HepG2 (cell line): ENCODE measurements around the gene ZFPM1. TPM values are rescaled to one million over a fixed set of nuclear protein-coding genes. Genes with fewer than 3 reads are reported as not detected.
A peak's percentile ranks its signal among the peaks of the same experiment; 100 is the strongest.

Experiments
- AHR ChIP-seq: IDR thresholded peaks from 2 replicates; pipeline ENCODE4 v1.6.1; 2018; ENCODE audit warnings: missing genetic modification reagents, missing compliant biosample characterization
- BORCS8-MEF2B ChIP-seq: sonication (generic); formaldehyde crosslinking; IDR thresholded peaks from 2 replicates; pipeline ENCODE4 v1.8.0; 2022; ENCODE audit warnings: mild to moderate bottlenecking, missing genetic modification reagents
- DR1 ChIP-seq: sonication (generic); formaldehyde crosslinking; IDR thresholded peaks from 2 replicates; pipeline ENCODE4 v1.8.0; 2021; ENCODE audit warnings: mild to moderate bottlenecking, missing genetic modification reagents, inconsistent platforms
- FOXK2 ChIP-seq: fragments of 450-650 bp; IDR thresholded peaks from 2 replicates; pipeline ENCODE4 v1.6.1; 2016
- FOXP1 ChIP-seq, 2 experiments: fragments of 450-650 bp in 1 of 2; IDR thresholded peaks; 2 replicates each; pipeline ENCODE4 v1.6.1; 2017 to 2018; ENCODE audit warnings: antibody characterized with exemption in 1 of 2
- HHEX ChIP-seq: IDR thresholded peaks from 2 replicates; pipeline ENCODE4 v1.6.1; 2016; ENCODE audit warnings: control low read depth
- HOXD1 ChIP-seq: sonication (generic); formaldehyde crosslinking; IDR thresholded peaks from 2 replicates; pipeline ENCODE4 v1.5.0; 2020; ENCODE audit warnings: missing genetic modification reagents
- KMT2B ChIP-seq: IDR thresholded peaks from 2 replicates; pipeline ENCODE4 v1.6.1; 2016; ENCODE audit warnings: missing genetic modification reagents, missing compliant biosample characterization
- MED1 ChIP-seq: sonication (generic); formaldehyde crosslinking; IDR thresholded peaks from 2 replicates; pipeline ENCODE4 v1.4.0; 2020; ENCODE audit warnings: missing genetic modification reagents
- MED13 ChIP-seq: sonication (generic); formaldehyde crosslinking; IDR thresholded peaks from 2 replicates; pipeline ENCODE4 v1.5.0; 2020; ENCODE audit warnings: missing genetic modification reagents
- MTA3 ChIP-seq: sonication (generic); formaldehyde crosslinking; IDR thresholded peaks from 2 replicates; pipeline ENCODE4 v1.4.0; 2020; ENCODE audit warnings: missing genetic modification reagents
- NFRKB ChIP-seq: fragments of 450-650 bp; IDR thresholded peaks from 2 replicates; pipeline ENCODE4 v1.6.1; 2017
- RBAK ChIP-seq: sonication (generic); formaldehyde crosslinking; IDR thresholded peaks from 2 replicates; pipeline ENCODE4 v1.5.1; 2020; ENCODE audit warnings: mild to moderate bottlenecking, missing genetic modification reagents
- ZFY ChIP-seq: sonication (generic); formaldehyde crosslinking; IDR thresholded peaks from 2 replicates; pipeline ENCODE4 v1.4.0; 2020; ENCODE audit warnings: missing genetic modification reagents
- ZNF251 ChIP-seq: sonication (generic); formaldehyde crosslinking; IDR thresholded peaks from 2 replicates; pipeline ENCODE4 v1.9.0; 2021; ENCODE audit warnings: mild to moderate bottlenecking, missing genetic modification reagents
- ZNF3 ChIP-seq: IDR thresholded peaks from 2 replicates; pipeline ENCODE4 v1.7.0; 2017; ENCODE audit warnings: inconsistent platforms
- ZNF501 ChIP-seq: sonication (generic); formaldehyde crosslinking; IDR thresholded peaks from 2 replicates; pipeline ENCODE4 v1.5.1; 2020; ENCODE audit warnings: mild to moderate bottlenecking, moderate library complexity, missing genetic modification reagents
- ZSCAN22 ChIP-seq: sonication (generic); formaldehyde crosslinking; IDR thresholded peaks from 2 replicates; pipeline ENCODE4 v1.4.0; 2020; ENCODE audit warnings: mild to moderate bottlenecking, missing genetic modification reagents
- polyA plus RNA-seq, 8 experiments: library from polyadenylated mRNA; depleted of rRNA in 3 of 8; stranded (reverse) in 7 of 8; unstranded in 1 of 8; fragments of >200 nt; fragmentation: Illumina TruSeq in 4 of 8; extraction: Trizol in 4 of 8; gene quantifications; 2 replicates each; pipeline versions ENCODE4 v1.2.1 to v1.2.3, GENCODE V29; 2011 to 2016; ENCODE audit warnings: low read depth in 4 of 8, missing spikeins in 1 of 8, mixed read lengths in 1 of 8; ENCODE audit not compliant: insufficient read depth in 1 of 8
- total RNA-seq, 5 experiments: library from RNA; depleted of rRNA; stranded (reverse); fragments of >200 nt; fragmentation: Illumina TruSeq; extraction: Trizol; gene quantifications; 2 replicates each; pipeline ENCODE4 v1.2.3, GENCODE V29; 2016; ENCODE audit warnings: low read depth in 1 of 5
- TF ChIP-seq, protein P1 (sequence below): sonication (generic); formaldehyde crosslinking; IDR thresholded peaks from 2 replicates; pipeline ENCODE4 v1.4.0; 2020; ENCODE audit warnings: missing genetic modification reagents, borderline replicate concordance
- TF ChIP-seq, protein P2 (sequence below): sonication (generic); formaldehyde crosslinking; IDR thresholded peaks from 2 replicates; pipeline ENCODE4 v1.5.0; 2020; ENCODE audit warnings: missing genetic modification reagents
- TF ChIP-seq, protein P3 (sequence below): sonication (generic); formaldehyde crosslinking; conservative IDR thresholded peaks from 2 replicates; pipeline ENCODE4 v1.8.1; 2023; ENCODE audit warnings: missing genetic modification reagents
- TF ChIP-seq, protein P4 (sequence below): sonication (generic); formaldehyde crosslinking; conservative IDR thresholded peaks from 2 replicates; pipeline ENCODE4 v1.4.0; 2020; ENCODE audit warnings: missing genetic modification reagents
- TF ChIP-seq, protein P5 (sequence below): sonication (generic); formaldehyde crosslinking; IDR thresholded peaks from 2 replicates; pipeline ENCODE4 v1.5.1; 2020; ENCODE audit warnings: missing genetic modification reagents, mild to moderate bottlenecking, borderline replicate concordance

Gene ZFPM1
- total and polyA plus RNA-seq, 2 of the 13 experiments (the other 11 are each of a cell fraction or from before 2014, with no cell fraction given), result 1.3 to 3.8 TPM

DNA sequence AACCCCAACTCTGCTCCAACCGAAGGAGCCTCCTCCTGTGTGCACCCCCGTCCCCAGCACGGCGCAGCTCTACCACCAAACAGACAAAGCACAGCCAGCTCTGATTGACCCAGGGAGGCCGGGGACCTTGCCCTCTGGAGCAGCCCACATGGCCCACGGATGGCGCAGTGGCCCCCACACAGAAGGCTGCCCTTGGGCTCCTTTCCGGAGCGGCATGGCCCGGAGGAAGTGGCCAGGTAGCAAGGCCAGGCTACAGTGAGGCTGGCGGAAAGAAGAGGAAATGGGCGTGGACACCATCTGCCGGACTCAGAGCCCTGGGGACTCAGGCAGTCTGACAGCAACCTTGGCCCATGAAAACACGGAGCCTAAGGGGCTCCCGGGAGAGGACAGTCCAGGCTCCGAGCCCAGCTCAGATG is 97.2 kb downstream of the ZFPM1 start (continued):
- TF ChIP-seq, protein P1, sequence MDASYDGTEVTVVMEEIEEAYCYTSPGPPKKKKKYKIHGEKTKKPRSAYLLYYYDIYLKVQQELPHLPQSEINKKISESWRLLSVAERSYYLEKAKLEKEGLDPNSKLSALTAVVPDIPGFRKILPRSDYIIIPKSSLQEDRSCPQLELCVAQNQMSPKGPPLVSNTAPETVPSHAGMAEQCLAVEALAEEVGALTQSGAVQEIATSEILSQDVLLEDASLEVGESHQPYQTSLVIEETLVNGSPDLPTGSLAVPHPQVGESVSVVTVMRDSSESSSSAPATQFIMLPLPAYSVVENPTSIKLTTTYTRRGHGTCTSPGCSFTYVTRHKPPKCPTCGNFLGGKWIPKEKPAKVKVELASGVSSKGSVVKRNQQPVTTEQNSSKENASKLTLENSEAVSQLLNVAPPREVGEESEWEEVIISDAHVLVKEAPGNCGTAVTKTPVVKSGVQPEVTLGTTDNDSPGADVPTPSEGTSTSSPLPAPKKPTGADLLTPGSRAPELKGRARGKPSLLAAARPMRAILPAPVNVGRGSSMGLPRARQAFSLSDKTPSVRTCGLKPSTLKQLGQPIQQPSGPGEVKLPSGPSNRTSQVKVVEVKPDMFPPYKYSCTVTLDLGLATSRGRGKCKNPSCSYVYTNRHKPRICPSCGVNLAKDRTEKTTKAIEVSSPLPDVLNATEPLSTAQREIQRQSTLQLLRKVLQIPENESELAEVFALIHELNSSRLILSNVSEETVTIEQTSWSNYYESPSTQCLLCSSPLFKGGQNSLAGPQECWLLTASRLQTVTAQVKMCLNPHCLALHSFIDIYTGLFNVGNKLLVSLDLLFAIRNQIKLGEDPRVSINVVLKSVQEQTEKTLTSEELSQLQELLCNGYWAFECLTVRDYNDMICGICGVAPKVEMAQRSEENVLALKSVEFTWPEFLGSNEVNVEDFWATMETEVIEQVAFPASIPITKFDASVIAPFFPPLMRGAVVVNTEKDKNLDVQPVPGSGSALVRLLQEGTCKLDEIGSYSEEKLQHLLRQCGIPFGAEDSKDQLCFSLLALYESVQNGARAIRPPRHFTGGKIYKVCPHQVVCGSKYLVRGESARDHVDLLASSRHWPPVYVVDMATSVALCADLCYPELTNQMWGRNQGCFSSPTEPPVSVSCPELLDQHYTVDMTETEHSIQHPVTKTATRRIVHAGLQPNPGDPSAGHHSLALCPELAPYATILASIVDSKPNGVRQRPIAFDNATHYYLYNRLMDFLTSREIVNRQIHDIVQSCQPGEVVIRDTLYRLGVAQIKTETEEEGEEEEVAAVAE (CRISPR knock-in tag), result no peak
- TF ChIP-seq ZFY, result peak; percentile 20; the same call in 1 of the 2 replicates
- no peak for TF ChIP-seq AHR (CRISPR knock-in tag)
- TF ChIP-seq ZNF501, result peak; percentile 57; the same call in 1 of the 2 replicates
- no peak for TF ChIP-seq RBAK
- no peak for TF ChIP-seq KMT2B
- no peak for TF ChIP-seq MTA3 (CRISPR knock-in tag)
- TF ChIP-seq HOXD1 (CRISPR knock-in tag), result no peak
- TF ChIP-seq, protein P2, sequence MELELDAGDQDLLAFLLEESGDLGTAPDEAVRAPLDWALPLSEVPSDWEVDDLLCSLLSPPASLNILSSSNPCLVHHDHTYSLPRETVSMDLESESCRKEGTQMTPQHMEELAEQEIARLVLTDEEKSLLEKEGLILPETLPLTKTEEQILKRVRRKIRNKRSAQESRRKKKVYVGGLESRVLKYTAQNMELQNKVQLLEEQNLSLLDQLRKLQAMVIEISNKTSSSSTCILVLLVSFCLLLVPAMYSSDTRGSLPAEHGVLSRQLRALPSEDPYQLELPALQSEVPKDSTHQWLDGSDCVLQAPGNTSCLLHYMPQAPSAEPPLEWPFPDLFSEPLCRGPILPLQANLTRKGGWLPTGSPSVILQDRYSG (CRISPR knock-in tag), result no peak
- TF ChIP-seq, protein P3, sequence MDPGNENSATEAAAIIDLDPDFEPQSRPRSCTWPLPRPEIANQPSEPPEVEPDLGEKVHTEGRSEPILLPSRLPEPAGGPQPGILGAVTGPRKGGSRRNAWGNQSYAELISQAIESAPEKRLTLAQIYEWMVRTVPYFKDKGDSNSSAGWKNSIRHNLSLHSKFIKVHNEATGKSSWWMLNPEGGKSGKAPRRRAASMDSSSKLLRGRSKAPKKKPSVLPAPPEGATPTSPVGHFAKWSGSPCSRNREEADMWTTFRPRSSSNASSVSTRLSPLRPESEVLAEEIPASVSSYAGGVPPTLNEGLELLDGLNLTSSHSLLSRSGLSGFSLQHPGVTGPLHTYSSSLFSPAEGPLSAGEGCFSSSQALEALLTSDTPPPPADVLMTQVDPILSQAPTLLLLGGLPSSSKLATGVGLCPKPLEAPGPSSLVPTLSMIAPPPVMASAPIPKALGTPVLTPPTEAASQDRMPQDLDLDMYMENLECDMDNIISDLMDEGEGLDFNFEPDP (CRISPR knock-in tag), result no peak
- no peak for TF ChIP-seq HHEX (CRISPR knock-in tag)
- TF ChIP-seq ZNF3, result no peak
- peak; percentile 37 for TF ChIP-seq MED1 (CRISPR knock-in tag)
- TF ChIP-seq ZSCAN22, result no peak
- TF ChIP-seq, protein P4, sequence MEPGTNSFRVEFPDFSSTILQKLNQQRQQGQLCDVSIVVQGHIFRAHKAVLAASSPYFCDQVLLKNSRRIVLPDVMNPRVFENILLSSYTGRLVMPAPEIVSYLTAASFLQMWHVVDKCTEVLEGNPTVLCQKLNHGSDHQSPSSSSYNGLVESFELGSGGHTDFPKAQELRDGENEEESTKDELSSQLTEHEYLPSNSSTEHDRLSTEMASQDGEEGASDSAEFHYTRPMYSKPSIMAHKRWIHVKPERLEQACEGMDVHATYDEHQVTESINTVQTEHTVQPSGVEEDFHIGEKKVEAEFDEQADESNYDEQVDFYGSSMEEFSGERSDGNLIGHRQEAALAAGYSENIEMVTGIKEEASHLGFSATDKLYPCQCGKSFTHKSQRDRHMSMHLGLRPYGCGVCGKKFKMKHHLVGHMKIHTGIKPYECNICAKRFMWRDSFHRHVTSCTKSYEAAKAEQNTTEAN (CRISPR knock-in tag), result no peak
- no peak for TF ChIP-seq FOXK2
- TF ChIP-seq, protein P5, sequence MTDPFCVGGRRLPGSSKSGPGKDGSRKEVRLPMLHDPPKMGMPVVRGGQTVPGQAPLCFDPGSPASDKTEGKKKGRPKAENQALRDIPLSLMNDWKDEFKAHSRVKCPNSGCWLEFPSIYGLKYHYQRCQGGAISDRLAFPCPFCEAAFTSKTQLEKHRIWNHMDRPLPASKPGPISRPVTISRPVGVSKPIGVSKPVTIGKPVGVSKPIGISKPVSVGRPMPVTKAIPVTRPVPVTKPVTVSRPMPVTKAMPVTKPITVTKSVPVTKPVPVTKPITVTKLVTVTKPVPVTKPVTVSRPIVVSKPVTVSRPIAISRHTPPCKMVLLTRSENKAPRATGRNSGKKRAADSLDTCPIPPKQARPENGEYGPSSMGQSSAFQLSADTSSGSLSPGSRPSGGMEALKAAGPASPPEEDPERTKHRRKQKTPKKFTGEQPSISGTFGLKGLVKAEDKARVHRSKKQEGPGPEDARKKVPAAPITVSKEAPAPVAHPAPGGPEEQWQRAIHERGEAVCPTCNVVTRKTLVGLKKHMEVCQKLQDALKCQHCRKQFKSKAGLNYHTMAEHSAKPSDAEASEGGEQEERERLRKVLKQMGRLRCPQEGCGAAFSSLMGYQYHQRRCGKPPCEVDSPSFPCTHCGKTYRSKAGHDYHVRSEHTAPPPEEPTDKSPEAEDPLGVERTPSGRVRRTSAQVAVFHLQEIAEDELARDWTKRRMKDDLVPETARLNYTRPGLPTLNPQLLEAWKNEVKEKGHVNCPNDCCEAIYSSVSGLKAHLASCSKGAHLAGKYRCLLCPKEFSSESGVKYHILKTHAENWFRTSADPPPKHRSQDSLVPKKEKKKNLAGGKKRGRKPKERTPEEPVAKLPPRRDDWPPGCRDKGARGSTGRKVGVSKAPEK (CRISPR knock-in tag), result no peak
- TF ChIP-seq NFRKB, result no peak
- TF ChIP-seq DR1, result no peak
- TF ChIP-seq BORCS8-MEF2B (CRISPR knock-in tag), result 0 out of 2 replicates have a peak, but pooled peaks have one; percentile 54
- TF ChIP-seq ZNF251 (CRISPR knock-in tag), result no peak
- no peak for TF ChIP-seq MED13
- no peak for TF ChIP-seq FOXP1 (IDR thresholded peaks at IDR 0.05)
- no peak for TF ChIP-seq FOXP1 (CRISPR knock-in tag; IDR thresholded peaks at IDR 0.05)
